CD4-positive, alpha-beta T cell treated with Interleukin-4 for 4 hours (primary cell): ENCODE data around the gene NDE1.

Experiments used
- DNase-seq: peaks from one replicate; pipeline ENCODE4 v3.0.0-alpha.2; 2020

The NDE1 gene

GRCh38 chr16:15772579-15773293 is 122.7 kb downstream of the NDE1 start:
- DNase-seq = no peak

GRCh38 chr16:15773968-15774367 is 123.9 kb downstream of the NDE1 start:
- no peak for DNase-seq

- no peak for DNase-seq
These were observed 125.2 kb downstream of the NDE1 start for GRCh38 chr16:15775209-15775608.

GRCh38 chr16:15775663-15776304 is 125.7 kb downstream of the NDE1 start:
- no peak for DNase-seq
